ENCODE data around the gene SF1.

SF1 gene

GRCh38 chr11:64755681-64756361, 22.5 kb downstream of the SF1 start:
- no peaks in the 10 kb centered on the region for H3K27me3 ChIP-seq (ENCODE audit: insufficient read depth, insufficient read length)
- no peaks in the 10 kb centered on the region for H3K9me3 ChIP-seq (ENCODE audit: insufficient read depth, low read length)
- H3K36me3 ChIP-seq (ENCODE audit: insufficient read depth, insufficient read length, low read length): no peaks in the 10 kb centered on the region
- no peak overlapping the region for H3K9ac ChIP-seq (ENCODE audit: insufficient read length, low read depth)
- H3K4me1 ChIP-seq (ENCODE audit: insufficient read depth, insufficient read length): peaks cover 25% of the 10 kb centered on the region
- no peak for DNase-seq (ENCODE audit: low read depth, low spot score)
- H3K4me3 ChIP-seq (ENCODE audit: insufficient read length, low read depth): no peak overlapping the region
- TF ChIP-seq YY1 (IDR thresholded peaks at IDR 0.05; ENCODE audit: insufficient read depth, insufficient read length) (no peak), SUZ12 (IDR thresholded peaks at IDR 0.05; ENCODE audit: extremely low read depth, insufficient read depth, insufficient read length) (no peak), ZNF274 (IDR thresholded peaks at IDR 0.05; ENCODE audit: low read depth, low read length) (no peak)

- H3K36me3 ChIP-seq (ENCODE audit: insufficient read depth, insufficient read length, low read length): no peaks in the 10 kb centered on the region
- H3K4me1 ChIP-seq (ENCODE audit: insufficient read depth, insufficient read length): peaks cover 20% of the 10 kb centered on the region
- DNase-seq (ENCODE audit: low read depth, low spot score): no peak
- H3K9ac ChIP-seq (ENCODE audit: insufficient read length, low read depth): no peak overlapping the region
- no peak overlapping the region for H3K4me3 ChIP-seq (ENCODE audit: insufficient read length, low read depth)
- H3K27me3 ChIP-seq (ENCODE audit: insufficient read depth, insufficient read length): no peaks in the 10 kb centered on the region
- no peaks in the 10 kb centered on the region for H3K9me3 ChIP-seq (ENCODE audit: insufficient read depth, low read length)
- no peak for TF ChIP-seq ZNF274 (IDR thresholded peaks at IDR 0.05; ENCODE audit: low read depth, low read length)
- no peak for TF ChIP-seq SUZ12 (IDR thresholded peaks at IDR 0.05; ENCODE audit: extremely low read depth, insufficient read depth, insufficient read length)
- TF ChIP-seq YY1 (IDR thresholded peaks at IDR 0.05; ENCODE audit: insufficient read depth, insufficient read length): no peak
These were observed 23.3 kb downstream of the SF1 start for GRCh38 chr11:64754919-64755662.

GRCh38 chr11:64754124-64754918, 24.0 kb downstream of the SF1 start:
- Histone ChIP-seq H3K9me3 (ENCODE audit: insufficient read depth, low read length) (no peaks in the 10 kb centered on the region), H3K4me3 (ENCODE audit: insufficient read length, low read depth) (no peak overlapping the region), H3K9ac (ENCODE audit: insufficient read length, low read depth) (no peak overlapping the region), H3K27me3 (ENCODE audit: insufficient read depth, insufficient read length) (no peaks in the 10 kb centered on the region), H3K4me1 (ENCODE audit: insufficient read depth, insufficient read length) (peaks cover 13% of the 10 kb centered on the region), H3K36me3 (ENCODE audit: insufficient read depth, insufficient read length, low read length) (no peaks in the 10 kb centered on the region)
- TF ChIP-seq SUZ12 (IDR thresholded peaks at IDR 0.05; ENCODE audit: extremely low read depth, insufficient read depth, insufficient read length) (no peak), ZNF274 (IDR thresholded peaks at IDR 0.05; ENCODE audit: low read depth, low read length) (no peak)
- no peak for DNase-seq (ENCODE audit: low read depth, low spot score)

GRCh38 chr11:64753380-64754123, 24.8 kb downstream of the SF1 start:
- Histone ChIP-seq H3K36me3 (ENCODE audit: insufficient read depth, insufficient read length, low read length) (no peaks in the 10 kb centered on the region), H3K9ac (ENCODE audit: insufficient read length, low read depth) (no peak overlapping the region), H3K27me3 (ENCODE audit: insufficient read depth, insufficient read length) (no peaks in the 10 kb centered on the region), H3K9me3 (ENCODE audit: insufficient read depth, low read length) (no peaks in the 10 kb centered on the region), H3K4me1 (ENCODE audit: insufficient read depth, insufficient read length) (peaks cover 10% of the 10 kb centered on the region), H3K4me3 (ENCODE audit: insufficient read length, low read depth) (no peak overlapping the region)
- no peak for TF ChIP-seq YY1 (IDR thresholded peaks at IDR 0.05; ENCODE audit: insufficient read depth, insufficient read length)
- TF ChIP-seq ZNF274 (IDR thresholded peaks at IDR 0.05; ENCODE audit: low read depth, low read length): no peak
- TF ChIP-seq SUZ12 (IDR thresholded peaks at IDR 0.05; ENCODE audit: extremely low read depth, insufficient read depth, insufficient read length): no peak
- no peak for DNase-seq (ENCODE audit: low read depth, low spot score)

- Histone ChIP-seq H3K36me3 (ENCODE audit: insufficient read depth, insufficient read length, low read length) (no peaks in the 10 kb centered on the region), H3K27me3 (ENCODE audit: insufficient read depth, insufficient read length) (no peaks in the 10 kb centered on the region), H3K4me3 (ENCODE audit: insufficient read length, low read depth) (no peak overlapping the region), H3K9ac (ENCODE audit: insufficient read length, low read depth) (no peak overlapping the region), H3K9me3 (ENCODE audit: insufficient read depth, low read length) (no peaks in the 10 kb centered on the region), H3K4me1 (ENCODE audit: insufficient read depth, insufficient read length) (peaks cover 10% of the 10 kb centered on the region)
- DNase-seq (ENCODE audit: low read depth, low spot score): no peak
- TF ChIP-seq ZNF274 (IDR thresholded peaks at IDR 0.05; ENCODE audit: low read depth, low read length) (no peak), SUZ12 (IDR thresholded peaks at IDR 0.05; ENCODE audit: extremely low read depth, insufficient read depth, insufficient read length) (no peak), YY1 (IDR thresholded peaks at IDR 0.05; ENCODE audit: insufficient read depth, insufficient read length) (no peak)
These were observed 25.3 kb downstream of the SF1 start for GRCh38 chr11:64753019-64753379.

GRCh38 chr11:64752175-64752970, 26.0 kb downstream of the SF1 start:
- Histone ChIP-seq H3K36me3 (ENCODE audit: insufficient read depth, insufficient read length, low read length) (no peaks in the 10 kb centered on the region), H3K4me3 (ENCODE audit: insufficient read length, low read depth) (no peak overlapping the region), H3K9me3 (ENCODE audit: insufficient read depth, low read length) (no peaks in the 10 kb centered on the region), H3K9ac (ENCODE audit: insufficient read length, low read depth) (no peak overlapping the region), H3K4me1 (ENCODE audit: insufficient read depth, insufficient read length) (peaks cover 10% of the 10 kb centered on the region), H3K27me3 (ENCODE audit: insufficient read depth, insufficient read length) (no peaks in the 10 kb centered on the region)
- TF ChIP-seq SUZ12 (IDR thresholded peaks at IDR 0.05; ENCODE audit: extremely low read depth, insufficient read depth, insufficient read length) (no peak), YY1 (IDR thresholded peaks at IDR 0.05; ENCODE audit: insufficient read depth, insufficient read length) (no peak), ZNF274 (IDR thresholded peaks at IDR 0.05; ENCODE audit: low read depth, low read length) (no peak)
- DNase-seq (ENCODE audit: low read depth, low spot score): no peak
